ENCODE measurements around the gene FPR1. TPM values are rescaled to one million over a fixed set of nuclear protein-coding genes. Genes with fewer than 3 reads are reported as not detected.

The FPR1 gene
- total and polyA plus RNA-seq, 2 of the 8 experiments (the other 6 are each of a cell fraction or from before 2014, with no cell fraction given) = 0.11 TPM; not detected in 1

DNA sequence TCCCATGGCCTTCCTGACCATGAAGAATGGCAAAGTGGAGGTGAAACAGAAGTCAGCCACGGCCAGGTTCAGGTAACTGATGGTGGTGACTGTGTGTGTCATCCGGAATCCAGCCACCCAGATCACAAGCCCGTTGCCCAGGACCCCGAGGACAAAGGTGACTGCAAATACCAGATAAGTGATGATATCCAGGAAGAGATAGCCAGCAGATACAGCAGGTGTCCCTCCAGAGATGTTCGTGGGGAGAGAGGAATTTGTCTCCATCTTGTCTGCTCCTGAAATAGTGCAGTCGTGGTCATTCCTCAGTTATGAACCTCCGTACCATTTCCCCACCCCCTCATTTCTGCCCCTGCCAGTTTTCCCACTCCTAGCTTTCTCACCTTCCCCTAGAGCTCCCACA is 4.9 kb downstream of the FPR1 start (continued):
- TF ChIP-seq CHD7 (IDR thresholded peaks at IDR 0.05; ENCODE audit: insufficient replicate concordance, low read length) = no peak
- no peak for TF ChIP-seq TAF7 (optimal IDR thresholded peaks at IDR 0.05; ENCODE audit: borderline replicate concordance, low read depth, low read length)
- no peak for TF ChIP-seq TAF1 (IDR thresholded peaks at IDR 0.05; ENCODE audit: low read depth, low read length)
- TF ChIP-seq NANOG (IDR thresholded peaks at IDR 0.05; ENCODE audit: insufficient read depth, low read depth, low read length, poor library complexity, severe bottlenecking) = no peak
- no peak for TF ChIP-seq FOSL1 (IDR thresholded peaks at IDR 0.05; ENCODE audit: insufficient read depth, low read depth, low read length)
- TF ChIP-seq ATF2 (IDR thresholded peaks at IDR 0.05; ENCODE audit: low read length) = no peak
- no peak for TF ChIP-seq TBP (IDR thresholded peaks at IDR 0.05; ENCODE audit: low read depth, low read length)
- no peak for TF ChIP-seq CEBPB (IDR thresholded peaks at IDR 0.05; ENCODE audit: low read depth, low read length)
- no peak for TF ChIP-seq GABPA (IDR thresholded peaks at IDR 0.05; ENCODE audit: borderline replicate concordance, insufficient read depth, low read length)
- no peak for TF ChIP-seq BRCA1 (IDR thresholded peaks at IDR 0.05; ENCODE audit: low read depth, low read length)
